ENCODE data around the gene CABP1.

Gene CABP1

DNA sequence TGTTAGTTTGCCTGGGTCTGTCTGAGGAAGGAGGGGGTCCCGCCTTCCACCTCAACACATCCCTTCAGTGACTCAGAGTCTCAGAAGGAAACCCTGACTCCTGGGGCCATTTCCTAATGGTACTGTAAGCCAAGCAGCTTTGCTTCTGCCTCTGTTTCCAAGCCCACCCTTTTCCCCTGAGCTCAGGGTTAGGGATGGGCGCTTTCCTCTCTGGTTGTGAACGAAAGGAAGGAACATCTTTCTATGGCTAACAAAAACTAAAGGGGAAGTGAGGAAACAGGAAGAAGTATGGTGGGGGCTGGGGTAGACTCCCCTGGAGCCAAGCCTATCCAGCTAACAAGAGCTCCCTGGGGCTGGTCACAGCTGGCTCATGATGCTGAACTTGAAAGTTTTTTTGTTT is 58.2 kb downstream of the CABP1 start:
- DNase-seq = no peak

DNA sequence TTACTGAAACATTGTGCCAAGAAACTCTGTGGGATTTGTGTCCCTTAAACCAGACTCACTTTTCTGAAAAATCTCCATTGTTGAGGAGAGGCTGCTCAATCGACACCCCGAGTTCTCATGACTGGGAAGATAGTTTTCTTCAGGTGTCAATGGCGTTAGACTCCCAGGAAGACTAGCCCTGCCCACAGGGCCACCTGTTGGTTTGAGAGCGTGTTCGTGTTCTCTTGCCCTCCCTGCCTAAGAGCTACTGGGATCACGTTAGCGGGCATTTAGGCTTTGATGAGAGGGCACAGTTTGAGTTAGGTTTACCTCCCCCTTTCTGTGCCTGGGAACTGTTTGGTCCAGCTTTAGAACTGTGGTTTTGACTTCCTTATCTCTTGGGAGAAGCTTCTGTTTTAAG is 59.1 kb downstream of the CABP1 start:
- no peak for DNase-seq

DNA sequence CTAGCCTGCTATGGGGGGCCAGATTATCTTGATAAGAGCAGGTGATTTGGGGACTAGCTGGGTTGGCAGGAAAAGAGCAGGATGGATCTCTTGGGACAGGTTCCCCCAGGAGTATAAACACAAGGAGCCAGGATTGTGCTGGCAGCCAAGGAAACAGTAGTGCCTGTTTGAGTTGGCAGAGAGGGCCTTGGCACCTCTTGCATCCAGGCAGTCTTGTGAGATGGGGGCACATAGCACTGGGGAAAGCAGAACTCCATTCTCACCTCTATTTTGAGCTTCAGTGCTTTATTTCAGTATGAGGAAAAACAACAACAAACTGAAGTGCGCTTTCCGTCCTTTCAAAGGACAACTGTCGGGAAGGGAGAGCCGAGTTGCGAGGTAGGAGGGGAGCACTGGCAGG is 60.5 kb downstream of the CABP1 start:
- no peak for DNase-seq

DNA sequence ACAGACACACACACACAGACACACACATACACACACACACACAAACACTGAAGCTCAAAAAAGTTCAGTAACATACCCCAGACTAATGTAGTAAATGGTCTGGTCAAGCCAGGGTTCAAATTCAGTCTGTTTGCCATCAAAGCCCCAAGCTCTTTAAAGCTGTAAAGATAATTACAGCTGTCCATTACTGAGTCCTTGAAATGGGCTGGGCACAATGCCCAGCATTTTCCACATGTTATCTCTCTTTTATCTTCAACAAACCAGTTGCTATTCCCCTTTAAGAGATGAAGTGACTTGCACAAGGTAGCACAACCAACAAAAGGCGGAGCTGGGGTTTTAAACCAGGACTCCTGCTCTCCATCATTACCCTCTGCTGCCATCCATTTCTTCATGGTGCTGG is 62.2 kb downstream of the CABP1 start:
- DNase-seq = peak; percentile 72

DNA sequence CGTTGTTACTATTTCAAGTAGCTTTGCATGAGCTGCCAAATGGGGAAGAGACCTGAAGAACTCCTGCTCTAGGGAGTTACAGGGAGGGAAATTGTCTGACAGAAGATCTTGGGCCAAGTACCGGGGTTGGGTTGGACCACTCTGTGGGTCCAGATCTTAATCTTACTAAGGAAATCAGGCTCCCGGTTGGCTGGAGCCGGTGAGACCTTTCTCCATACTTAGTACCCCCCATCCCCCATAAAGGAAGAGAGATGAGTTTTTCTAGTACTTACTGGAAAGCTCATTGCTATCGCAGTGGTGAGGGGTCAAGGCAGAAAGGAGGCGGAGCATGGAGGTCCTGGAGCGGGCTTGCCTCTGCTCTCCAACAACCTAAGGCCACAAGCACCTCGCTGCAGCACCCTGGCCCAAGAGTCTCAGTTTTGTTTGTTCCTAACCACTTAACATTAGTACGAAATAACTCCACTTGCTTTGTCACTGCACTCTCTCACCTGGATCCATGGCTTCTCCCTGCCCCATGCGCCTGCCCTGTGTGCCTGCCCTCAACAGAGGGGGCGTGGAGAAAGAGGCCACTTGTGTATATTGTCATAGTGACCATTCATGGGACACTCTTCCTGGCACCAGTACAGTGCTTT is 63.0 kb downstream of the CABP1 start:
- no peak for DNase-seq

DNA sequence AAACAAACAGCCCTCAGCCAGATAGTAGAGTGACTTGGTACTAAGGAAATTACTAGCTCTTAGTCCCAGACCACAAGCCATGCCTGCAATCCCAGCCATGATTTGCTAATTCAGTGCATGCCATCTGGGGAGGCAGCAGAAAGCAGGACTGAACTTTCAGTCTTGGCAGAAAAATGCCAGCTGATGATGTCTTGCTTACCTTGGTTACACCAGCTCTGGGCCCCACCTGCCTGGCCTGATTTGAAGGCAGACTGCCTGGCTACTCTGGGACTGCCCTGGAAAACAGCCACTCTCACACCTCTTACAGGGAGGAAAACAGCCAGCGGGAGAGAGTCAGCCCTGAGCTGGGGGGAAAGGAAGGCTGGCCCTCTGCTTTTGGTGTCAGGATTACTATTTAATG is 65.2 kb downstream of the CABP1 start:
- no peak for DNase-seq

DNA sequence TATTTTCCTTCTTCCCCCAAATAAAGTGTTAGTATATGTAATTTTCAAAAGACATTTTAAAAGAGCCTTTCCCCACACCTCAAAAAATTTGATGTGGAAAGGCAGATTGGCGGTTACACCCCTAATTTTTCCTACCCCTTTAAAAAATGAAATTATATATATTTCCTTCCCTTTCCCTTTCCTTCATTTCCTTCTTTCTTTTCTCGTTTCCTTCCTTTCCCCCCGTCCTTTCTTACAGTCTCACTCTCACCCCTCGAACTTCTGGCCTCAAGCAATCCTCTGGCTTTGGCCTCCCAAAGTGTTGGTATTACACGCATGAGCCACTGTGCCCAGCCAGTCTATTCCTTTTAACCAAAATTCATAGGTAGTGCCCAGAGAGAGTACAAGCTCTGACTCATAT is 65.6 kb downstream of the CABP1 start:
- DNase-seq = no peak

DNA sequence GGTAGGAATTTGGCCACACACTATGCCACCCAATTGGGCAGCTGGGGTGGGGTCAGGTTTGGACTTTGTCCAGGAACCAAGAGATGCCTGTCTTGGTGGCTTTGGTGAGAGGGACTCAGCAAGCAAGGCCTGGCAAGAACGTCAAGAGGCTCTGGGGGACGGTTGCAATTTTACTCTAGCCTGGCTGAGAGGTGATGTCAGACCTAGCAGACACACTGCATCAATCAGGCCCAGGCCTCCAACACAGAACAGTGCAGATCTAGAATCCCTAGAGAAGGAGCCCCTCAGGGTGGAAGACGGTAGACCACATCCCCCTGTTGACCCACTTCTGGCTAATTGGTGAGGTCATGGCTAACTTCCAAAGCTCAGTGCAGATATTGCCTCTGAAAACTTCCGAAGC is 68.2 kb downstream of the CABP1 start:
- no peak for DNase-seq

DNA sequence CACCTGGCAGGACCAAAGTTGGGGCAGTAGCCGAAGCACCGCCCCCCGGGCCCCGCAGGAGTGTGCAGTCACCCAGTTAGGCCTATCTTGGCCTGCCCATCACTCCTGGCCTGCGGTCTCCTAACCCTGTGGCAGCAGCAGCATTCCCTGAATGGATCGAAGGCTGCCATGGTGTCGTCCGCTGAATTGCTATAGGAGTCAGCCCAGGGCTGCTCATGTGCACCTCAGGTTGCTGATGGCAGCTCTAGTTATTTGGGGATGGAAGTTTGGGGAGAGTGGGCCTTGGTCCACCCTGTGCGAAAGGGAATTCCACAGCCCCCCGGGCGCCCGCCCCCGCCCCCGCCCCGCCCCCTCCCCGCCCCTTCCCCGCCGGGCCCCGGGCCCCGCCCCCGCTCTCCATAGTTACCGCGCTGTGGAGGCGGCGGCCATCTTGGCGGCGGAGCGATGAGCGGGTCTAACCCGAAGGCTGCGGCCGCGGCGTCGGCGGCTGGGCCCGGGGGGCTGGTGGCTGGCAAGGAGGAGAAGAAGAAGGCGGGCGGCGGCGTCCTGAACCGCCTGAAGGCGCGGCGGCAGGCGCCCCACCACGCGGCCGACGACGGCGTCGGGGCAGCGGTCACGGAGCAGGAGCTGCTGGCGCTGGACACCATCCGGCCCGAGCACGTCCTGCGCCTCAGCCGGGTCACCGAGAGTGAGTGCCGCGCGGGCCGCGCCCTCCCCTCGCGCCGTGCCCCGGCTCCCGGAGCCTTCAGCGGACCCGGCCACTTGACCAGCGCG is 69.8 kb downstream of the CABP1 start, which contains the start of gene UNC119B:
UNC119B (plus strand) TSS at position 428 of the 774 bp plus-strand sequence; CDS start at position 445, 17 bp downstream.
- DNase-seq = peak; percentile 82

DNA sequence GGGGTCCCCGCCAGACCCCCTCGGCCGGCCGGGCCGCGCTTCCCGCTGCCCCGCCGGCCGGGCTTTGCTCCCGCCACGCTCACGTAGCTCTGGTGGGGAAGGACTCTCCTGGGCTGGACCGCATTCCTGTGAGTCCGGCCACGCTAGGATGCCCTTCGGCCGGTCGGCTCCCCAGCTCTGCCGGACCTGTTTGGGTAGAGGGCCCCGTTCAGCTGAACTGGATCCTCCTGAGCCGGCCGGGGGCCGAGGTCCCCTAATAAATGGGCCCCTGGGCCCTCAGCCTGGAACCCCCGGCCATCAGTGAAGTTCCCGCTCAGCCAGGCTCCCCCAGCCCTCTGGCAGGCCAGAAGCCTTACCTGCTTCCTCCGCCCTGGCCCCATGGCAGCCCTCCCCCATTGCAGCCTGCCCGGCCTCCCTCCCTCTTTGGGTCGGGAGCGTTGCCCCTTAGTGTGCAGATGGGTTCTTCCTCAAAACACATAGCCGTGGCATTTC is 70.4 kb downstream of the CABP1 start:
- peak; percentile 49 for DNase-seq

DNA sequence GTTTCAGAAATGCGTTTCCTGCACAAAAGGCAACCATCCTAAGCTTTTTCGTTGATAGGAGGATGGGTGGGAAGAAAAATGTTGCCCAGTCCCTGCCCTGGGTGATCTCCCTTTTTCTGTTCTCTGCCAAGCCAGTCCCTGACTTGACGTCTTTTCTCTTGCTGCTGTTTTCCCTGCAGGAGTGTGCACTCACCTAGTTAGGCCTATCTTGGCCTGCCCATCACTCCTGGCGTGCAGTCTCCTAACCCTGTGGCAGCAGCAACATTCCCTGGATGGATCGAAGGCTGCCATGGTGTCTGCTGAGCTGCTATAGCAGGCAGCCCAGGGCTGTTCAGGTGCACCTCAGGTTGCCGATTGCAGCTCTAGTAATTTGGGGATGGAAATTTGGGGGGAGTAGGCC is 71.0 kb downstream of the CABP1 start:
- peak; percentile 27 for DNase-seq

DNA sequence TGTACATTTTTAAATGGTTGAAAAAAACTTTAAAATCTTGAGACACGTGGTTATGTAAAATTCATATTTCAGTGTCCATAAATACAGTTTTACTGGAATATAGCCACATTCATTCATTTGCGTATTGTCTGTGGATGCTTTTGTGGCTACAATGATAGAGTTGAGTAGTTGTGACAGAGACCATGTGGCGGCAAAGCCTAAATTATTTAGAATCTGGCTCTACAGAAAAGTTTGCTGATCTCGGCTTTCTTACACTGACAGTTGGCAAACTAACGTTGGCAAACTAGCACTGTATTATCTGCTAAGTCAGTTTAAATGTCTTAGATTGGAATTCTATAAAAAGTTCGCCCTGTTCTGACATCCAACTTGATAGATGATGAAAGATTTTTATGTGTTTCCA is 72.2 kb downstream of the CABP1 start:
- no peak for DNase-seq

DNA sequence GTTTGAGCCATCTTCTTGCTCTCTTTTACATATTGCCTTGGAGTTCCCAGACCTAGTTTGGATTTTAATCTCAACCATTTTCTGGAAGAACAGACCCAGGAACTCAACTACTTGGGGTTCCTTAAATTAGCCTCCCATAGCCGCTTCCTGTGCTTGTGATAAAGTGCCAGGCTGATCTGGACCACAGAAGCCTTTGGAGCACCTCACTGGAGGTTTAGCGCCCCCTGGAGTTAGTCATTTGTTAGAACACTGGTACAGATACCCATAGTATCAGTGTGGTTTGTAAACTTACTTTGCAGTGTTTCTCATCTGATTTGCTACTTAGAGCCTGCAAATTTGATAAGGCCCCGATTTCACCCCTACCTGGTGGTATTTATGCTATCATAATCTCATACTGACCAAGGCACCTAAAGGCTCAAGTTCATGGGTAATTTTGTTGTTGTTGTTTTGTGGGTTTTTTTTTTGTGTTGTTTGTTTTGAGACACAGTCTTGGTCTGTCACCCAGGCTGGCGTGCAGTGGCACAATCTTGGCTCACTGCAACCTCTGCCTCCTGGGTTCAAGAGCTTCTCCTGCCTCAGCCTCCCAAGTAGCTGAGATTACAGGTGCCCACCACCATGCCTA is 73.5 kb downstream of the CABP1 start:
- DNase-seq = peak; percentile 89

Measured in NCI-H69 (cell line).